ENCODE results near the gene SHISA2. TPM values are rescaled to one million over a fixed set of nuclear protein-coding genes. Genes with fewer than 3 reads are reported as not detected.

SHISA2 gene
- total RNA-seq, 1 donor from 2014 or later: not detected

GRCh38 chr13:26019881-26020870, 31.6 kb downstream of the SHISA2 start:
- no peak overlapping the region for H3K27ac Mint-ChIP-seq

GRCh38 chr13:26019251-26019650, 32.6 kb downstream of the SHISA2 start:
- DNase-seq: no peak
- intact Hi-C loops (cut with micrococcal nuclease): no loop called here
- TF ChIP-seq CTCF (IDR thresholded peaks at IDR 0.05): no peak
- Mint-ChIP-seq H3K27ac (no peak overlapping the region), H3K27me3 (peaks cover 4% of the 10 kb centered on the region), H3K9me3 (no peaks in the 10 kb centered on the region), H3K36me3 (ENCODE audit: low read depth) (no peaks in the 10 kb centered on the region), H3K4me1 (no peaks in the 10 kb centered on the region), H3K4me3 (no peak overlapping the region)
- ChIA-PET POLR2A (no interaction called here), CTCF (no interaction called here)
- no peak for ATAC-seq (ENCODE audit: low read depth)

More at GRCh38 chr13:26019881-26020870, 31.6 kb downstream of the SHISA2 start:
- no peaks in the 10 kb centered on the region for H3K4me1 Mint-ChIP-seq
- peaks cover 5% of the 10 kb centered on the region for H3K27me3 Mint-ChIP-seq
- POLR2A ChIA-PET: no interaction called here
- no peak for DNase-seq
- ATAC-seq (ENCODE audit: low read depth): no peak
- no peaks in the 10 kb centered on the region for H3K9me3 Mint-ChIP-seq
- CTCF ChIA-PET: no interaction called here
- H3K4me3 Mint-ChIP-seq: no peak overlapping the region
- no peak for TF ChIP-seq CTCF (IDR thresholded peaks at IDR 0.05)
- intact Hi-C loops (cut with micrococcal nuclease): no loop called here
- H3K36me3 Mint-ChIP-seq (ENCODE audit: low read depth): no peaks in the 10 kb centered on the region

DNA sequence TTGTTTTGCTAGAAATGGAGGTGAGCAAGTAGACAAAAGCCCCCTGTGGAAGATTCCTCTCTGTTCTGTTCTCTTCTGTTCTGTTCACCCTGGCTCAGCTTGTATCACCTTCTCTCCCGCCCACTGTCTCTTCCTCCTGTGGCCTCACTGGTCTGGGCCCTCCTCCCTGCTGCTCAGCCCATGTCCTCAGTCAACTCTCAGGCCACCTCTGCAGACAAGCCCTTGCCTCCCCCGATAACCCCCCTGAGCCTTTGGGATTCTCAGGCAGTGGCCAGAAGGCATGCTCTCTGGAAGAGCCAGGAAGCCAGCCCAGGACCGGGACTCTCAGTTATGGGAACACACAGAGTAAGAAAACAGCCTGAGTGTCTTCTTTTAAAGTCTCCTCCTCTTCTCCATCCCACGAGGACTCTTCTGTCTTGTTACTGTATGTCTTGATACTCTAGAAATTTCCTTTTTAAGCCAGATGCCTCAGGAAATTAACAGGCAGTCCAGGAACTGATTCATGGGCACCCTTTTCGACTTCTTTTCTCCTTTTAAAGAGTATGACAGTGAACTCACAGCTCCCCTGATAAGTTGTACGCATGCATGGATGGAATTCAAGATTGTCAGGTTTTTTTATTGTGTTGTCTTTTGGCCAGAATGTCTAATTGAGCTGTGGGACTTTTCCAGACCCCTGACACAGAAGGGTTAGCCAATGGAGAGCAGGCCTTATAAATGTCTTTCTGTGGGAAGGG, 33.7 kb downstream of the SHISA2 start:
- Mint-ChIP-seq H3K27me3 (peaks cover 9% of the 10 kb centered on the region), H3K4me3 (no peak overlapping the region), H3K4me1 (no peaks in the 10 kb centered on the region), H3K9me3 (no peaks in the 10 kb centered on the region), H3K27ac (no peak overlapping the region), H3K36me3 (ENCODE audit: low read depth) (no peaks in the 10 kb centered on the region)
- intact Hi-C loops (cut with micrococcal nuclease): no loop called here
- TF ChIP-seq CTCF (IDR thresholded peaks at IDR 0.05): no peak
- ATAC-seq (ENCODE audit: low read depth) (no peak), DNase-seq (no peak)
- CTCF ChIA-PET: no interaction called here
- POLR2A ChIA-PET: no interaction called here

GRCh38 chr13:26017196-26017921, 34.5 kb downstream of the SHISA2 start:
- no peak overlapping the region for H3K4me3 Mint-ChIP-seq
- POLR2A ChIA-PET: no interaction called here
- DNase-seq (no peak), ATAC-seq (ENCODE audit: low read depth) (no peak)
- H3K27ac Mint-ChIP-seq: no peak overlapping the region
- no peak for TF ChIP-seq CTCF (IDR thresholded peaks at IDR 0.05)
- H3K27me3 Mint-ChIP-seq: peaks cover 10% of the 10 kb centered on the region
- H3K9me3 Mint-ChIP-seq: no peaks in the 10 kb centered on the region
- no peaks in the 10 kb centered on the region for H3K4me1 Mint-ChIP-seq
- CTCF ChIA-PET: no interaction called here
- H3K36me3 Mint-ChIP-seq (ENCODE audit: low read depth): no peaks in the 10 kb centered on the region
- intact Hi-C loops (cut with micrococcal nuclease): no loop called here

DNA sequence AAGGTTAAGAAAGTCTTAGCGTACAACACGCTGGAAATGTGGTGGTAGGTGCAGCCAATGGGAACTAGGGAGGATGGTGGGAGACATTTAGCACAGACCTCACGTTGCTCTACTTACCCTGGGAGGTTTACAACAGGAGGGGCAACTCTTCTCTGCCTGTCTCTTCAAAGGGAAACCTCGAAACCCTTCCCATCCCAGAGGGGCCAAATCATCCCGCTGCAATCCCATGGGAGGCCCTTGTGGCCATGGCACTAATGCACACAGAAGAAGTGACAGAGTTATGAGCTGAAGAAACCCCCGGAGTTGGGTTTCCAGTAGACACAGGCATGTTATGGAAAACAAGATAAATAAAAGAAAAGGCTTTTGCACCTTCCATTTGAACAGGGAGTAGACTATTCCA, 35.6 kb downstream of the SHISA2 start:
- intact Hi-C loops (cut with micrococcal nuclease): no loop called here
- ATAC-seq (ENCODE audit: low read depth): no peak
- no peaks in the 10 kb centered on the region for H3K36me3 Mint-ChIP-seq (ENCODE audit: low read depth)
- no peaks in the 10 kb centered on the region for H3K9me3 Mint-ChIP-seq
- H3K4me1 Mint-ChIP-seq: peaks cover 5% of the 10 kb centered on the region
- ChIA-PET POLR2A (no interaction called here), CTCF (no interaction called here)
- peaks cover 10% of the 10 kb centered on the region for H3K27me3 Mint-ChIP-seq
- H3K4me3 Mint-ChIP-seq: no peak overlapping the region
- H3K27ac Mint-ChIP-seq: no peak overlapping the region
- DNase-seq: no peak
- no peak for TF ChIP-seq CTCF (IDR thresholded peaks at IDR 0.05)
